ENCODE results near the gene ABCD2.

- TF ChIP-seq POLR2AphosphoS5 (IDR thresholded peaks at IDR 0.05; ENCODE audit: low read depth, low read length) (no peak), EGR1 (IDR thresholded peaks at IDR 0.05; ENCODE audit: low read depth) (no peak), EZH2phosphoT487 (IDR thresholded peaks at IDR 0.05; ENCODE audit: borderline replicate concordance) (no peak), POLR2A (IDR thresholded peaks at IDR 0.05; ENCODE audit: borderline replicate concordance, extremely low read depth, insufficient read depth, insufficient read length) (no peak)
- TF ChIP-seq, protein P1, sequence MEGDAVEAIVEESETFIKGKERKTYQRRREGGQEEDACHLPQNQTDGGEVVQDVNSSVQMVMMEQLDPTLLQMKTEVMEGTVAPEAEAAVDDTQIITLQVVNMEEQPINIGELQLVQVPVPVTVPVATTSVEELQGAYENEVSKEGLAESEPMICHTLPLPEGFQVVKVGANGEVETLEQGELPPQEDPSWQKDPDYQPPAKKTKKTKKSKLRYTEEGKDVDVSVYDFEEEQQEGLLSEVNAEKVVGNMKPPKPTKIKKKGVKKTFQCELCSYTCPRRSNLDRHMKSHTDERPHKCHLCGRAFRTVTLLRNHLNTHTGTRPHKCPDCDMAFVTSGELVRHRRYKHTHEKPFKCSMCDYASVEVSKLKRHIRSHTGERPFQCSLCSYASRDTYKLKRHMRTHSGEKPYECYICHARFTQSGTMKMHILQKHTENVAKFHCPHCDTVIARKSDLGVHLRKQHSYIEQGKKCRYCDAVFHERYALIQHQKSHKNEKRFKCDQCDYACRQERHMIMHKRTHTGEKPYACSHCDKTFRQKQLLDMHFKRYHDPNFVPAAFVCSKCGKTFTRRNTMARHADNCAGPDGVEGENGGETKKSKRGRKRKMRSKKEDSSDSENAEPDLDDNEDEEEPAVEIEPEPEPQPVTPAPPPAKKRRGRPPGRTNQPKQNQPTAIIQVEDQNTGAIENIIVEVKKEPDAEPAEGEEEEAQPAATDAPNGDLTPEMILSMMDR (IDR thresholded peaks at IDR 0.05 in 2 of 3, conservative IDR thresholded peaks at IDR 0.05 in 1 of 3; ENCODE audit: borderline replicate concordance in 1 of 3, insufficient read depth in 1 of 3, low read depth in 2 of 3, low read length in 2 of 3) = no peak
Observed at GRCh38 chr12:39505023-39505422, 114.6 kb downstream of the ABCD2 start.
